ENCODE measurements around the gene SCN4A. TPM values are rescaled to one million over a fixed set of nuclear protein-coding genes. Genes with fewer than 3 reads are reported as not detected.

SCN4A gene
- total RNA-seq, 1 donor from 2014 or later = 1.6 TPM

DNA sequence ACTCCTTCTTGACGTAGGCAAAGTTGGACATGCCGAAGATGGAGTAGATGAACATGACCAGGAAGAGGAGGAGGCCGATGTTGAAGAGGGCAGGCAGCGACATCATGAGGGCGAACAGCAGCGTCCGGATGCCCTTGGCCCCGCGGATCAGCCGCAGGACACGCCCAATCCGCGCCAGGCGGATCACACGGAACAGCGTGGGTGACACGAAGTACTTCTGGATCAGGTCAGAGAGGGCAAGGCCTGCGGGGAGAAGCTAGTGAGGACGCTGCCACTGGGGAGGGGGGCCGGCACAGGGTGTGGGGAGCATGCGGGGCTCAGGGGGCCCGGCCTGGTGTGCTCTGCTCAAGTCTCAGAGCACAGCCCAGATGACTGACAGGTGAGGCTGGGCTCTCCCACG, 31.0 kb downstream of the SCN4A start:
- Mint-ChIP-seq H3K27me3 (ENCODE audit: low read depth) (no peaks in the 10 kb centered on the region), H3K4me1 (peaks cover 15% of the 10 kb centered on the region), H3K36me3 (ENCODE audit: low read depth) (no peaks in the 10 kb centered on the region), H3K4me3 (no peak overlapping the region), H3K9me3 (no peaks in the 10 kb centered on the region), H3K27ac (ENCODE audit: unreplicated experiment) (no peak overlapping the region)
- no peak for DNase-seq (ENCODE audit: low read depth, low spot score)
- no peak for TF ChIP-seq CTCF (conservative IDR thresholded peaks at IDR 0.05)

- no peak for DNase-seq (ENCODE audit: low read depth, low spot score)
- TF ChIP-seq CTCF (conservative IDR thresholded peaks at IDR 0.05) = no peak
Observed at GRCh38 chr17:63941162-63941561, 31.6 kb downstream of the SCN4A start.

GRCh38 chr17:63940584-63940983, 32.1 kb downstream of the SCN4A start:
- Mint-ChIP-seq H3K36me3 (ENCODE audit: low read depth) (no peaks in the 10 kb centered on the region), H3K27me3 (ENCODE audit: low read depth) (no peaks in the 10 kb centered on the region), H3K27ac (ENCODE audit: unreplicated experiment) (no peak overlapping the region), H3K4me1 (peaks cover 15% of the 10 kb centered on the region), H3K4me3 (no peak overlapping the region), H3K9me3 (no peaks in the 10 kb centered on the region)
- TF ChIP-seq CTCF (conservative IDR thresholded peaks at IDR 0.05) = no peak
- DNase-seq (ENCODE audit: low read depth, low spot score) = no peak

More at GRCh38 chr17:63941162-63941561, 31.6 kb downstream of the SCN4A start:
- no peaks in the 10 kb centered on the region for H3K36me3 Mint-ChIP-seq (ENCODE audit: low read depth)
- peaks cover 15% of the 10 kb centered on the region for H3K4me1 Mint-ChIP-seq
- H3K4me3 Mint-ChIP-seq = no peak overlapping the region
- no peak overlapping the region for H3K27ac Mint-ChIP-seq (ENCODE audit: unreplicated experiment)
- H3K27me3 Mint-ChIP-seq (ENCODE audit: low read depth) = no peaks in the 10 kb centered on the region
- H3K9me3 Mint-ChIP-seq = no peaks in the 10 kb centered on the region

GRCh38 chr17:63939884-63940283, 32.8 kb downstream of the SCN4A start:
- no peak overlapping the region for H3K4me3 Mint-ChIP-seq
- H3K4me1 Mint-ChIP-seq = peaks cover 15% of the 10 kb centered on the region
- H3K9me3 Mint-ChIP-seq = no peaks in the 10 kb centered on the region
- no peak for TF ChIP-seq CTCF (conservative IDR thresholded peaks at IDR 0.05)
- H3K36me3 Mint-ChIP-seq (ENCODE audit: low read depth) = no peaks in the 10 kb centered on the region
- no peak overlapping the region for H3K27ac Mint-ChIP-seq (ENCODE audit: unreplicated experiment)
- no peak for DNase-seq (ENCODE audit: low read depth, low spot score)
- H3K27me3 Mint-ChIP-seq (ENCODE audit: low read depth) = no peaks in the 10 kb centered on the region

DNA sequence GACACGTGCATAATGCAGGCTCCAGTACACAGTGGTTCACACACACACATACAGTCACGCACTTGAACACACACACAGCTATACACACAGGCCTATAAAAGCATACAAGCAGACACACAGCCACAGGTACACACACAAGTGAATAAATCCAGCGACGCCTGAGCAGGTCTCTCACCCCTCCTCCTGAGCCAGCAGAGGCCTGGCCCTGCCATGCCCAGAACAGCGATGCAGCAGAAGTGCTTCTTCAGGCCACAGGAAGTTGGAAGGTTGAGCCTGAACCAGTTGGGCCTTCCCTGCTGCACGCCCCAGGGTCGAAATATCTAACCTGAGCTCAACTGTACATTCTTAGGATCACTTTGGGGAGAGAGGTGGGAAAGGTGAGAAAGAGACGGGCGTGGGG, 33.3 kb downstream of the SCN4A start:
- Mint-ChIP-seq H3K27ac (ENCODE audit: unreplicated experiment) (no peak overlapping the region), H3K36me3 (ENCODE audit: low read depth) (no peaks in the 10 kb centered on the region), H3K4me3 (no peak overlapping the region), H3K9me3 (no peaks in the 10 kb centered on the region), H3K27me3 (ENCODE audit: low read depth) (no peaks in the 10 kb centered on the region), H3K4me1 (peaks cover 15% of the 10 kb centered on the region)
- no peak for DNase-seq (ENCODE audit: low read depth, low spot score)
- TF ChIP-seq CTCF (conservative IDR thresholded peaks at IDR 0.05) = no peak

DNA sequence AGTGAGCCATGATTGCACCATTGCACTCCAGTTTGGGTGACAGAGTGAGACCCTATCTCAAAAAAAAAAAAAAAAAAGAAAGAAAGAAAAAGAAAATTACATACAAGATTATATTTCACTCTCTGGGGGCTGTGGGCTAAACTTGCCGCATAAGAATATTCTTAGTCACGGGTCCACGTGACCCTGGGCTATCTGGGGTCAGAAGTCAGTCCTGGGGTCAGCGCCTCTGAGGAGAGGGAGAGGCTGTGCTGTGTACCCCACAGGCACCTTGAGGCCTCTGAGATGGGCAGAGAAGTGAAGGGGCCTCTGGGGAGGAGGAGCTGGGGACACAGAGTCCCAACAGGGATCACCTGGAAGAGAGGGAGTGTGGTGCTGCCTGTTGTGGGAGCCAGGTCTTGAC, 34.8 kb downstream of the SCN4A start:
- no peak for DNase-seq (ENCODE audit: low read depth, low spot score)
- Mint-ChIP-seq H3K9me3 (no peaks in the 10 kb centered on the region), H3K27ac (ENCODE audit: unreplicated experiment) (peak overlapping the region; percentile 71), H3K4me3 (no peak overlapping the region), H3K36me3 (ENCODE audit: low read depth) (no peaks in the 10 kb centered on the region), H3K4me1 (peaks cover 15% of the 10 kb centered on the region), H3K27me3 (ENCODE audit: low read depth) (no peaks in the 10 kb centered on the region)
- no peak for TF ChIP-seq CTCF (conservative IDR thresholded peaks at IDR 0.05)
